Heart left ventricle (tissue), 13 donors: ENCODE measurements around the gene RPS6KB2.

Experiments
- CTCF ChIP-seq, 12 donors: fragments of 200-600 bp; sonication (generic) in 4 of 12; IDR thresholded peaks; one replicate each; pipeline versions ENCODE4 v1.5.0 to v1.8.0; 2018 to 2022; ENCODE audit warnings: antibody characterized with exemption in 12 of 12, mild to moderate bottlenecking in 5 of 12
- POLR2A ChIP-seq, 2 donors: fragments of 450-650 bp; IDR thresholded peaks; one replicate each; pipeline ENCODE4 v1.6.1; 2017; ENCODE audit warnings: antibody characterized with exemption in 2 of 2, mild to moderate bottlenecking in 2 of 2, moderate library complexity in 2 of 2
- donor health status: ischemic (EF 13 %, LVEDD 7.1; RV severe dilation, severe dysfunction).
- donor health status: DM: no; HTN: yes; CAD: no.
- donor health status: DM: no; HTN: no; CAD: no.
- donor health status: ischemic (EF 25% LVEDD 6.9; RV normal size, moderate dysfunction).
- donor health status: ischemic (EF 25% LVEDD 5.7; RV mildly dilated, moderate dysfunction).
- donor health status: ischemic (EF 35%, LVEDD 5.7; RV mildly dilated, moderate dysfunction).
- donor health status: nonischemic (EF 11% LVEDD 7.7; RV severe dilation, severe dysfunction).
- donor health status: DM: yes; HTN: yes; CAD: no.
- donor health status: PGD.
- donor health status: ischemic (EF 29% LVEDD 5.4; RV normal size, mild dysfunction).
- donor health status: nonischemic (EF 23%, LVEDD 6.1; RV moderate dilation, normal function).

GRCh38 chr11:67466367-67466766, 38.1 kb downstream of the RPS6KB2 start:
- TF ChIP-seq POLR2A (IDR thresholded peaks at IDR 0.05), result no peak
- no peak for TF ChIP-seq CTCF (IDR thresholded peaks at IDR 0.05)
